GM10248 (cell line): ENCODE data around the gene BUD13.

Experiments
- CTCF ChIA-PET: fragments of 300-600 bp; sonication (Branson Sonifier 250); formaldehyde crosslinking; extraction: SDS; loops from one replicate; lab custom pipeline; 2021; ENCODE audit warnings: antibody characterized with exemption; lab: Yijun Ruan, JAX
- POLR2A ChIA-PET: fragments of 350-650 bp; sonication (Branson Sonifier 250); formaldehyde crosslinking; extraction: SDS; loops from one replicate; lab custom pipeline; 2020; ENCODE audit warnings: antibody characterized with exemption; lab: Yijun Ruan, JAX
- DNase-seq: peaks from one replicate; pipeline ENCODE4 v3.0.0; 2012; ENCODE audit errors: extremely low spot score
- CTCF ChIP-seq: IDR thresholded peaks from 2 replicates; pipeline ENCODE4 v1.5.1; 2012; ENCODE audit warnings: mild to moderate bottlenecking, low read depth; ENCODE audit errors: extremely low read depth, missing control alignments, control extremely low read depth

The BUD13 gene

GRCh38 chr11:116742104-116742503, 30.7 kb downstream of the BUD13 start:
- DNase-seq, result no peak
- CTCF ChIA-PET, result interaction anchor here (1.0 to 4.3 kb wide), 9 partner anchors 9 to 407 kb away, joined by 3 to 40 read pairs (median 5); partner anchors contain the start of gene BUD13
- no peak for TF ChIP-seq CTCF
- POLR2A ChIA-PET, result no interaction called here

GRCh38 chr11:116740741-116741140, 32.0 kb downstream of the BUD13 start:
- POLR2A ChIA-PET, result no interaction called here
- no peak for DNase-seq
- TF ChIP-seq CTCF, result no peak
- CTCF ChIA-PET, result interaction anchor here (0.9 to 4.3 kb wide), 2 partner anchors 8 to 10 kb away, joined by 3 to 40 read pairs; no protein-coding TSS in a partner anchor

GRCh38 chr11:116738975-116739374, 33.8 kb downstream of the BUD13 start:
- ChIA-PET CTCF (interaction anchor here (0.8 to 8.2 kb wide), 5 partner anchors 10 to 487 kb away, joined by 3 to 97 read pairs (median 4); partner anchors contain the start of gene APOA5), POLR2A (no interaction called here)
- DNase-seq, result no peak
- TF ChIP-seq CTCF, result no peak

- POLR2A ChIA-PET, result no interaction called here
- TF ChIP-seq CTCF, result no peak
- no peak for DNase-seq
- CTCF ChIA-PET, result interaction anchor here (8.2 kb wide), 1 partner anchor 15 kb away, joined by 97 read pairs; no protein-coding TSS in a partner anchor
These were observed 36.0 kb downstream of the BUD13 start for GRCh38 chr11:116736763-116737162.

- CTCF ChIA-PET, result interaction anchor here (1.0 to 8.2 kb wide), 9 partner anchors 8 to 493 kb away, joined by 3 to 97 read pairs (median 9); partner anchors contain the start of gene SIK3
- TF ChIP-seq CTCF, result no peak
These were observed 38.7 kb downstream of the BUD13 start for GRCh38 chr11:116733969-116734508.

GRCh38 chr11:116733043-116733755, 39.6 kb downstream of the BUD13 start:
- DNase-seq, result no peak
- POLR2A ChIA-PET, result no interaction called here
- CTCF ChIA-PET, result interaction anchor here (0.7 to 8.2 kb wide), 26 partner anchors 9 to 493 kb away, joined by 3 to 97 read pairs (median 5); partner anchors contain the start of genes SIK3 and ZPR1
- no peak for TF ChIP-seq CTCF

More at GRCh38 chr11:116733969-116734508, 38.7 kb downstream of the BUD13 start:
- no peak for DNase-seq
- POLR2A ChIA-PET, result no interaction called here
